GM19324 (cell line): ENCODE measurements around the gene FAM43A.

ENCODE experiments used
- ATAC-seq: cut with Tn5 transposase; IDR thresholded peaks from one replicate; pipeline ENCODE4 v1.9.1; 2021; ENCODE audit warnings: mild to moderate bottlenecking, moderate library complexity; ENCODE audit not compliant: unreplicated experiment, low FRiP score

Gene FAM43A

GRCh38 chr3:194685718-194686413, at the start of gene FAM43A:
Gene FAM43A (plus strand): TSS chr3:194685883. CDS start chr3:194686827, 944 bp downstream.
- ATAC-seq: no peak

GRCh38 chr3:194637066-194637465, 48.6 kb upstream of the FAM43A start:
- no peak for ATAC-seq

- ATAC-seq: no peak
Measured at GRCh38 chr3:194637541-194638400, 47.9 kb upstream of the FAM43A start.

- ATAC-seq: no peak
Measured at GRCh38 chr3:194638991-194639605, 46.6 kb upstream of the FAM43A start.

- no peak for ATAC-seq
Measured at GRCh38 chr3:194640829-194641228, 44.9 kb upstream of the FAM43A start.

GRCh38 chr3:194642769-194643168, 42.9 kb upstream of the FAM43A start:
- no peak for ATAC-seq

- no peak for ATAC-seq
Measured at GRCh38 chr3:194647747-194648146, 37.9 kb upstream of the FAM43A start.

GRCh38 chr3:194654443-194654842, 31.2 kb upstream of the FAM43A start:
- ATAC-seq: no peak

- ATAC-seq: no peak
Measured at GRCh38 chr3:194657439-194657838, 28.2 kb upstream of the FAM43A start.

- ATAC-seq: no peak
Measured at GRCh38 chr3:194658477-194659242, 27.0 kb upstream of the FAM43A start.

GRCh38 chr3:194659778-194660177, 25.9 kb upstream of the FAM43A start:
- ATAC-seq: no peak

GRCh38 chr3:194661374-194661773, 24.3 kb upstream of the FAM43A start:
- no peak for ATAC-seq

GRCh38 chr3:194661946-194662345, 23.7 kb upstream of the FAM43A start:
- ATAC-seq: no peak

GRCh38 chr3:194664857-194665256, 20.8 kb upstream of the FAM43A start:
- no peak for ATAC-seq

GRCh38 chr3:194667363-194667762, 18.3 kb upstream of the FAM43A start:
- ATAC-seq: no peak

GRCh38 chr3:194671511-194671899, 14.2 kb upstream of the FAM43A start:
- no peak for ATAC-seq

GRCh38 chr3:194671900-194672808, 13.5 kb upstream of the FAM43A start, which contains the start of gene LSG1:
Gene LSG1 (minus strand): TSS chr3:194672191. CDS start chr3:194672162, 29 bp downstream.
- peak; percentile 89 for ATAC-seq

- no peak for ATAC-seq
Measured at GRCh38 chr3:194672876-194673275, 12.8 kb upstream of the FAM43A start.

GRCh38 chr3:194673761-194674160, 11.9 kb upstream of the FAM43A start:
- no peak for ATAC-seq
